AG09319 (cell line): Measurements from ENCODE around the gene CHSY3.

ENCODE experiments used
- DNase-seq: peaks from one replicate; pipeline ENCODE4 v3.0.0-alpha.2; 2010; ENCODE audit warnings: low read depth; ENCODE audit errors: extremely low read depth
- CTCF ChIP-seq: IDR thresholded peaks from 2 replicates; pipeline ENCODE4 v1.5.1; 2011; ENCODE audit warnings: low read depth, mild to moderate bottlenecking, inconsistent platforms, low read length, moderate library complexity

Gene CHSY3

GRCh38 chr5:130021000-130021399 lies 116.7 kb downstream of the CHSY3 start:
- TF ChIP-seq CTCF = no peak
- no peak for DNase-seq

GRCh38 chr5:130021876-130022275 lies 117.6 kb downstream of the CHSY3 start:
- TF ChIP-seq CTCF = no peak
- DNase-seq = no peak

GRCh38 chr5:130023604-130024003 lies 119.3 kb downstream of the CHSY3 start:
- TF ChIP-seq CTCF = no peak
- no peak for DNase-seq

GRCh38 chr5:130024006-130024405 lies 119.7 kb downstream of the CHSY3 start:
- DNase-seq = no peak
- no peak for TF ChIP-seq CTCF

- TF ChIP-seq CTCF = no peak
- DNase-seq = no peak
Measured at GRCh38 chr5:130025511-130025910, 121.2 kb downstream of the CHSY3 start.

GRCh38 chr5:130032807-130033206 lies 128.5 kb downstream of the CHSY3 start:
- no peak for TF ChIP-seq CTCF
- DNase-seq = no peak

- DNase-seq = no peak
Measured at GRCh38 chr5:130034566-130035210, 130.4 kb downstream of the CHSY3 start.

More at GRCh38 chr5:130034566-130035210, 130.4 kb downstream of the CHSY3 start:
- TF ChIP-seq CTCF = no peak
